OCI-LY7 (cell line): ENCODE results near the gene GOLGA3. TPM values are rescaled to one million over a fixed set of nuclear protein-coding genes. Genes with fewer than 3 reads are reported as not detected.
"Not testable (repeated sequence)": the region's sequence is repeated elsewhere in the genome, so short reads cannot be mapped to it uniquely, and the experiment has no call there.

Source experiments
- BruUV-seq: library from RNA; stranded (reverse); fragments of 400-500 nt; replicated peaks from 2 replicates; lab custom pipeline; 2021; lab: Mats Ljungman, UMichigan
- CTCF ChIA-PET: fragments of 300-600 bp; sonication (Branson Sonifier 250); formaldehyde crosslinking; loops from one replicate; lab custom pipeline; 2022; ENCODE audit warnings: antibody characterized with exemption; ENCODE audit not compliant: unreplicated experiment; lab: Charles Lee
- POLR2A ChIA-PET: fragments of 300-600 bp; sonication (Branson Sonifier 250); formaldehyde crosslinking; loops from one replicate; lab custom pipeline; 2022; ENCODE audit warnings: antibody characterized with exemption; lab: Charles Lee
- DNase-seq: peaks from one replicate; pipeline ENCODE4 v3.0.0-alpha.2; 2015; ENCODE audit warnings: low spot score
- H2AFZ ChIP-seq: fragments of 200-600 bp; sonication (generic), shearing (Covaris generic); 2 replicates; pipeline ENCODE4 v1.6.1; 2014; ENCODE audit warnings: mild to moderate bottlenecking, antibody characterized with exemption, low read length, moderate library complexity
- H3K27ac ChIP-seq: fragments of 200-600 bp; sonication (generic); 2 replicates; pipeline ENCODE4 v1.5.1; 2014; ENCODE audit warnings: mixed run types, low read depth, mild to moderate bottlenecking, moderate library complexity, low read length, inconsistent platforms; ENCODE audit not compliant: poor library complexity, severe bottlenecking
- H3K36me3 ChIP-seq: fragments of 200-600 bp; sonication (generic); 2 replicates; pipeline ENCODE4 v1.6.1; 2014; ENCODE audit warnings: mild to moderate bottlenecking, antibody characterized with exemption, low read length, moderate library complexity, mixed read lengths; ENCODE audit not compliant: insufficient read depth
- H3K4me1 ChIP-seq: fragments of 200-600 bp; sonication (generic); 2 replicates; pipeline ENCODE4 v1.5.1; 2014; ENCODE audit warnings: mild to moderate bottlenecking, low read length; ENCODE audit not compliant: insufficient read depth, poor library complexity, severe bottlenecking
- H3K4me2 ChIP-seq: fragments of 200-600 bp; sonication (generic); 2 replicates; pipeline ENCODE4 v1.6.1; 2014; ENCODE audit warnings: mild to moderate bottlenecking, low read length
- H3K4me3 ChIP-seq: fragments of 200-600 bp; sonication (generic); 2 replicates; pipeline ENCODE4 v1.5.1; 2014; ENCODE audit warnings: mild to moderate bottlenecking, low read depth, low read length; ENCODE audit not compliant: poor library complexity, severe bottlenecking
- H3K79me2 ChIP-seq: fragments of 200-600 bp; sonication (generic); 2 replicates; pipeline ENCODE4 v1.6.1; 2016; ENCODE audit warnings: low read depth, mild to moderate bottlenecking, low read length, moderate library complexity, mixed read lengths; ENCODE audit not compliant: insufficient read depth
- H3K9me2 ChIP-seq: fragments of 200-600 bp; sonication (generic); 2 replicates; pipeline ENCODE4 v1.6.1; 2016; ENCODE audit warnings: mild to moderate bottlenecking, low read length, mixed read lengths; ENCODE audit not compliant: insufficient read depth
- H3K9me3 ChIP-seq: fragments of 200-600 bp; sonication (generic); 2 replicates; pipeline ENCODE4 v1.6.1; 2014; ENCODE audit warnings: mild to moderate bottlenecking, mixed run types, low read length, mixed read lengths
- H4K20me1 ChIP-seq: fragments of 200-600 bp; sonication (generic); 2 replicates; pipeline ENCODE4 v1.6.1; 2014; ENCODE audit warnings: mild to moderate bottlenecking, antibody characterized with exemption, low read length, moderate library complexity, mixed read lengths; ENCODE audit not compliant: insufficient read depth
- EZH2phosphoT487 ChIP-seq: fragments of 200-600 bp; sonication (generic); IDR thresholded peaks from 2 replicates; pipeline ENCODE4 v1.6.1; 2018; ENCODE audit warnings: low read depth, borderline replicate concordance, mild to moderate bottlenecking, mixed run types, antibody characterized with exemption, low read length, moderate library complexity, mixed read lengths
- intact Hi-C: fragments of 100-400 bp; cut with micrococcal nuclease; formaldehyde crosslinking; loops from one replicate; pipeline ENCODE4 v1.10.0; 2022; ENCODE audit not compliant: unreplicated experiment
- total RNA-seq, 2 experiments: library from RNA; depleted of rRNA in 1 of 2; stranded (reverse); fragments of >200 nt in 1 of 2; shearing (Covaris generic) in 1 of 2; gene quantifications; 2 replicates each; pipeline ENCODE4 v1.2.3, GENCODE V29; 2014 to 2022
- TF ChIP-seq, protein P1 (sequence below): fragments of 200-600 bp; sonication (generic); conservative IDR thresholded peaks from 2 replicates; pipeline ENCODE4 v1.5.1; 2014; ENCODE audit warnings: mild to moderate bottlenecking, antibody characterized with exemption, low read length, moderate library complexity, mixed read lengths

Gene GOLGA3
- total RNA-seq, 2 experiments from 2014 or later: 51.2 to 77.9 TPM

DNA sequence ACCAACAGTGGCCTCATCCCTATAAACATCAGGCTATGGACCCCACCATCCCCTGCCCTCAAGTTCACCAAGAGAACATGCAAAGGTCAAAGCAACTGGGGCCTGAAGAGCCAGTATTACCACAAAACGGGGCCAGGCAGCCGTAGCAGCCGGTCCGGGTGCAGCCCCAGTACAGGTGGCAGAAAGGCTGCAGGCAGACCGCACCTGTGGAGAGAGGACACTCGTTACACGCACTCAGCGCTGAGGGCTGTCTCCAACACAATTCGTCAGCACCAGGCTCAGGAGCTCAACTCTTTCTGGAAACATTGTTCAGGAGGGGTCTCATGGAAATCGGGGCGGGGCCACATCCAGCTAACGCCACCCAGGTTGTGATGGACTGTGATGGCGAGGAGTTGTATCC is 19.9 kb upstream of the GOLGA3 start:
- Histone ChIP-seq H3K27ac (no peak overlapping the region), H3K4me3 (no peak overlapping the region), H3K36me3 (peaks cover 72% of the 10 kb centered on the region), H3K9me2 (no peaks in the 10 kb centered on the region), H3K4me2 (no peak overlapping the region), H2AFZ (no peak overlapping the region), H3K79me2 (no peaks in the 10 kb centered on the region), H3K4me1 (no peaks in the 10 kb centered on the region), H3K9me3 (no peaks in the 10 kb centered on the region), H4K20me1 (no peaks in the 10 kb centered on the region)
- no peak for TF ChIP-seq EZH2phosphoT487
- TF ChIP-seq, protein P1, sequence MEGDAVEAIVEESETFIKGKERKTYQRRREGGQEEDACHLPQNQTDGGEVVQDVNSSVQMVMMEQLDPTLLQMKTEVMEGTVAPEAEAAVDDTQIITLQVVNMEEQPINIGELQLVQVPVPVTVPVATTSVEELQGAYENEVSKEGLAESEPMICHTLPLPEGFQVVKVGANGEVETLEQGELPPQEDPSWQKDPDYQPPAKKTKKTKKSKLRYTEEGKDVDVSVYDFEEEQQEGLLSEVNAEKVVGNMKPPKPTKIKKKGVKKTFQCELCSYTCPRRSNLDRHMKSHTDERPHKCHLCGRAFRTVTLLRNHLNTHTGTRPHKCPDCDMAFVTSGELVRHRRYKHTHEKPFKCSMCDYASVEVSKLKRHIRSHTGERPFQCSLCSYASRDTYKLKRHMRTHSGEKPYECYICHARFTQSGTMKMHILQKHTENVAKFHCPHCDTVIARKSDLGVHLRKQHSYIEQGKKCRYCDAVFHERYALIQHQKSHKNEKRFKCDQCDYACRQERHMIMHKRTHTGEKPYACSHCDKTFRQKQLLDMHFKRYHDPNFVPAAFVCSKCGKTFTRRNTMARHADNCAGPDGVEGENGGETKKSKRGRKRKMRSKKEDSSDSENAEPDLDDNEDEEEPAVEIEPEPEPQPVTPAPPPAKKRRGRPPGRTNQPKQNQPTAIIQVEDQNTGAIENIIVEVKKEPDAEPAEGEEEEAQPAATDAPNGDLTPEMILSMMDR: no peak
- no TSS peak for BruUV-seq
- intact Hi-C loops: no loop called here
- ChIA-PET POLR2A (interaction anchor here (1.8 kb wide), 1 partner anchor 19 kb away, joined by 4 read pairs; no protein-coding TSS in a partner anchor), CTCF (no interaction called here)
- no peak for DNase-seq

DNA sequence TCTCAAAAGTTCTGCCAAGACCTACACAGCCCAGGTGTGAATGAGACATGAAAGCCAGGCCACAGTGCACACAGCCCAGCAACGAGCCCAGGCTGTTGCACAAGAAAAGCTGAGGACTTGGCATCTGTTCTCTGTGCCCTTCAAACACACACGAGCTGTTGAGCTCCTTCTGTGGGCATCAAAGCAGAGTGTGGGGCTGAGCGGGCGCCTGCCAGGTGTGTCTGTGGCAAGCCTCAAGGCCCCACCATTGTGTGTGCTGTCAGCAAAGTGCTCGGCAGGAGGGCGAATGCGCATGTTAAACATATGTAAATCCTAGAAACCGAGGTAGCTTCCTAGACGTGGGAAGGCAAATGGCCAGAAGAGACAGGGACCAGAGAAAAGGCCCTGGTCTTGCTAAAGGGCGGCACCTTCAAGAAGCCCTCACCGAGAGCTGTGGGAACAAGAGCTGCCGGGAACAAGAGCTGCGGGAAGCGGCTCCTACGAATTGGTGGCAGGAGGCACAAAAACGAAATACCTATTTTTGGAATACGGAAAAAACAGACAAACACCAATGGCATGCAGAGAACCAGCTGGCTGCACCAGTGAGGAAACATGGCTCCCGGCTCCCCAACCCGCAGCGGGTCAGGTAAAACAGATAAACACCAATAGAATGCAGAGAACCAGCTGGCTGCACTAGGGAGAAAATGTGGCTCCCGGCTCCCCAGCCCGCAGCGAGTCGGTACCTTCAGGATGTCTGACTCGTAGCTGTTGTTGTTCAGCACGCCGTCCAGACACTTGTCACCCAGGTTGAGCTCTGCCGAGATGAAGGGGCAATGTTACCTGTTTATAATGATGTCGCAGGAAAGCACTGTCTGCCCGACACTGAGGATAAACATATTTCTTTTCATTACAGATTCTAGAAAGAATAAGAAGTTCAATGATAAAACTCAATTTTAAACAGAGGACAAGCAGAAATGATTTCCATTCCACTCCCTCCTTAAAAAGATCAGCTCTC is 19.0 kb upstream of the GOLGA3 start:
- intact Hi-C loops: no loop called here
- no peak for DNase-seq
- Histone ChIP-seq H2AFZ (no peak overlapping the region), H3K4me1 (no peaks in the 10 kb centered on the region), H4K20me1 (no peaks in the 10 kb centered on the region), H3K4me2 (no peak overlapping the region), H3K36me3 (peaks cover 70% of the 10 kb centered on the region), H3K9me2 (no peaks in the 10 kb centered on the region), H3K79me2 (no peaks in the 10 kb centered on the region), H3K27ac (no peak overlapping the region), H3K4me3 (no peak overlapping the region), H3K9me3 (no peaks in the 10 kb centered on the region)
- ChIA-PET POLR2A (interaction anchor here (0.5 to 1.8 kb wide), 3 partner anchors 19 to 188 kb away, joined by 3 to 4 read pairs (median 4); no protein-coding TSS in a partner anchor), CTCF (no interaction called here)
- TF ChIP-seq, protein P1: no peak
- no peak for TF ChIP-seq EZH2phosphoT487
- BruUV-seq: no TSS peak

DNA sequence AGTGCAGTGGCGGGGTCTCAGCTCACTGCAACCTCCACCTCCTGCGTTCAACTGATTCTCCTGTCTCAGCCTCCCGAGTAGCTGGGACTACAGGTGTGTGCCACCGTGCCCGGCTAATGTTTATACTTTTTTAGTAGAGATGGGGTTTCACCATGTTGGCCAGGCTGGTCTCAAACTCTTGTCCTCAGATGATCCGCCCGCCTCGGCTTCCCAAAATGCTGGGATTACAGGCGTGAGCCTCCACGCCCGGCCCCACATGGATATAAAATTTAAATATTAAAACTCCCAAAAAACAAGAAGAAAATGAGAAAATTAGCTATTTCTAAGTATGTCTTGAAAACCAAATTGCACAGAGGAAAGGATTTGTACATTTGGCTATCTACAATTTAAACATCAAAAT is 16.0 kb upstream of the GOLGA3 start:
- H3K36me3 ChIP-seq: peaks cover 78% of the 10 kb centered on the region
- H2AFZ ChIP-seq, CTCF ChIA-PET, H3K27ac ChIP-seq, H3K4me1 ChIP-seq, H4K20me1 ChIP-seq, DNase-seq, BruUV-seq, H3K4me2 ChIP-seq, intact Hi-C loops, H3K9me3 ChIP-seq, H3K4me3 ChIP-seq, H3K79me2 ChIP-seq, H3K9me2 ChIP-seq: not testable (repeated sequence)
- POLR2A ChIA-PET: interaction anchor here (0.8 kb wide), 1 partner anchor 14 kb away, joined by 3 read pairs; no protein-coding TSS in a partner anchor
